Endothelial cell of umbilical vein (primary cell): ENCODE measurements around the gene ZMYM5. TPM values are rescaled to one million over a fixed set of nuclear protein-coding genes. Genes with fewer than 3 reads are reported as not detected.

Source experiments
- BruUV-seq: library from RNA; stranded (reverse); fragments of 400-500 nt; replicated peaks from 2 replicates; lab custom pipeline; 2021; lab: Mats Ljungman, UMichigan
- CTCF ChIA-PET: fragments of 300-600, 350-600 bp; sonication (Branson Sonifier 250); formaldehyde crosslinking; loops from one replicate; lab custom pipeline; 2021; ENCODE audit warnings: antibody characterized with exemption, inconsistent platforms; lab: Charles Lee
- POLR2A ChIA-PET: fragments of 300-600, 350-600 bp; sonication (Branson Sonifier 250); formaldehyde crosslinking; loops from one replicate; lab custom pipeline; 2021; ENCODE audit warnings: antibody characterized with exemption, inconsistent platforms; lab: Charles Lee
- DNase-seq: peaks from one replicate; pipeline ENCODE4 v3.0.0-alpha.2; 2011; ENCODE audit warnings: low read depth, low spot score
- FAIRE-seq: peaks from 2 replicates; lab custom pipeline; 2011; peaks lifted over from hg19 to GRCh38; lab: Jason Lieb, UNC
- H2AFZ ChIP-seq: 2 replicates; pipeline ENCODE4 v1.6.0; 2012; ENCODE audit warnings: low read depth, low read length, control low read depth, inconsistent platforms
- H3K27ac ChIP-seq: 2 replicates; pipeline ENCODE4 v1.5.1; 2011; ENCODE audit warnings: low read depth, mild to moderate bottlenecking, control low read depth, low read length, moderate library complexity; ENCODE audit not compliant: insufficient read depth
- H3K27me3 ChIP-seq, 2 experiments: 2 replicates each; pipeline versions ENCODE4 v1.6.0 to v1.6.1; 2011; ENCODE audit warnings: low read length in 2 of 2, mixed read lengths in 1 of 2; ENCODE audit not compliant: control insufficient read depth in 2 of 2, insufficient read depth in 2 of 2
- H3K36me3 ChIP-seq, 2 experiments: 2 replicates in 1 of 2; 3 replicates in 1 of 2; pipeline ENCODE4 v1.5.1; 2011; ENCODE audit warnings: low read length in 2 of 2, mild to moderate bottlenecking in 1 of 2, moderate library complexity in 1 of 2; ENCODE audit not compliant: control insufficient read depth in 2 of 2, insufficient read depth in 2 of 2; ENCODE audit errors: extremely low read depth in 1 of 2
- H3K4me1 ChIP-seq: 3 replicates; pipeline ENCODE4 v1.5.1; 2011; ENCODE audit warnings: mild to moderate bottlenecking, low read length; ENCODE audit not compliant: control insufficient read depth, insufficient read depth; ENCODE audit errors: extremely low read depth
- H3K4me2 ChIP-seq: 2 replicates; pipeline ENCODE4 v1.6.1; 2011; ENCODE audit warnings: low read length, control low read depth, mixed read lengths; ENCODE audit not compliant: insufficient read depth
- H3K4me3 ChIP-seq, 3 experiments: fragments of 200-600 bp in 1 of 3; sonication (generic), shearing (Covaris generic) in 1 of 3; replicated peaks in 1 of 3; 2 replicates each; pipeline ENCODE4 v1.5.1; 2011 to 2016; ENCODE audit warnings: control low read depth in 3 of 3, low read length in 3 of 3, mild to moderate bottlenecking in 2 of 3, inconsistent platforms in 1 of 3, low read depth in 1 of 3, moderate library complexity in 1 of 3; ENCODE audit not compliant: insufficient read depth in 1 of 3
- H3K79me2 ChIP-seq: 2 replicates; pipeline ENCODE4 v1.6.0; 2012; ENCODE audit warnings: low read length, inconsistent platforms; ENCODE audit not compliant: control insufficient read depth, insufficient read depth
- H3K9ac ChIP-seq: replicated peaks from 2 replicates; pipeline ENCODE3; 2011; ENCODE audit warnings: low read length, control low read depth; ENCODE audit not compliant: insufficient read depth; ENCODE audit errors: extremely low read depth
- H3K9me1 ChIP-seq: replicated peaks from 3 replicates; pipeline ENCODE4 v1.6.0; 2011; ENCODE audit warnings: mild to moderate bottlenecking, low read length; ENCODE audit not compliant: control insufficient read depth, insufficient read depth; ENCODE audit errors: extremely low read depth
- H3K9me3 ChIP-seq: replicated peaks from 2 replicates; pipeline ENCODE4 v1.5.1; 2012; ENCODE audit warnings: low read length, inconsistent platforms; ENCODE audit not compliant: control insufficient read depth, insufficient read depth
- H4K20me1 ChIP-seq: replicated peaks from 2 replicates; pipeline ENCODE3; 2011; ENCODE audit warnings: mild to moderate bottlenecking, low read length; ENCODE audit not compliant: control insufficient read depth, insufficient read depth; ENCODE audit errors: extremely low read depth
- CTCF ChIP-seq, 2 donors: IDR thresholded peaks; 1 replicate in 1 of 2; 2 replicates in 1 of 2; pipeline ENCODE4 v1.5.1; 2011; ENCODE audit warnings: low read length in 2 of 2, mild to moderate bottlenecking in 2 of 2, moderate library complexity in 2 of 2, control low read depth in 1 of 2, inconsistent platforms in 1 of 2, low read depth in 1 of 2; ENCODE audit not compliant: insufficient read depth in 1 of 2; ENCODE audit errors: extremely low read depth in 1 of 2
- EZH2 ChIP-seq: IDR thresholded peaks from 2 replicates; pipeline ENCODE4 v1.6.1; 2012; ENCODE audit warnings: borderline replicate concordance, low read depth, mild to moderate bottlenecking, moderate library complexity, low read length, inconsistent platforms; ENCODE audit not compliant: severe bottlenecking
- FOS ChIP-seq: IDR thresholded peaks from 2 replicates; pipeline ENCODE4 v1.6.1; 2011; ENCODE audit warnings: mild to moderate bottlenecking, low read length, moderate library complexity, borderline replicate concordance; ENCODE audit not compliant: insufficient read depth
- GATA2 ChIP-seq: IDR thresholded peaks from 2 replicates; pipeline ENCODE4 v1.7.0; 2011; ENCODE audit warnings: low read depth, mild to moderate bottlenecking, moderate library complexity, mixed read lengths, low read length; ENCODE audit not compliant: insufficient read length, insufficient read depth
- JUN ChIP-seq: IDR thresholded peaks from 2 replicates; pipeline ENCODE4 v1.6.1; 2011; ENCODE audit warnings: borderline replicate concordance, low read depth; ENCODE audit not compliant: insufficient read length, insufficient read depth
- MAX ChIP-seq: IDR thresholded peaks from 2 replicates; pipeline ENCODE4 v1.6.1; 2011; ENCODE audit not compliant: insufficient read depth, insufficient read length
- MYC ChIP-seq: IDR thresholded peaks from one replicate; pipeline ENCODE4 v1.6.1; 2011; ENCODE audit warnings: mild to moderate bottlenecking, low read depth, low read length
- POLR2A ChIP-seq: IDR thresholded peaks from 2 replicates; pipeline ENCODE4 v1.6.1; 2012; ENCODE audit warnings: low read depth, mild to moderate bottlenecking, control low read depth, low read length
- POLR2AphosphoS5 ChIP-seq: IDR thresholded peaks from 2 replicates; pipeline ENCODE4 v1.6.1; 2012; ENCODE audit warnings: low read depth, mild to moderate bottlenecking, control low read depth, low read length, moderate library complexity; ENCODE audit not compliant: insufficient read depth
- dilution Hi-C: fragments of 300-500 bp; cut with MboI; formaldehyde crosslinking; loops from one replicate; pipeline ENCODE4 v1.15.0; 2019; ENCODE audit warnings: low sequenced_read_pairs; ENCODE audit not compliant: extremely low pct_ligation_motif_present
- intact Hi-C: fragments of 100-400 bp; cut with micrococcal nuclease; formaldehyde crosslinking; loops from one replicate; pipeline ENCODE4 v1.10.0; 2022
- polyA plus RNA-seq, 4 experiments: library from polyadenylated mRNA; depleted of rRNA in 3 of 4; stranded (reverse) in 3 of 4; unstranded in 1 of 4; fragments of >200 nt; gene quantifications; 2 replicates each; pipeline versions ENCODE4 v1.2.1 to v1.2.3, GENCODE V29; 2011 to 2012; ENCODE audit warnings: missing spikeins in 1 of 4
- total RNA-seq: library from RNA; stranded (reverse); gene quantifications from 2 replicates; pipeline ENCODE4 v1.2.3, GENCODE V29; 2021

ZMYM5 gene
- total and polyA plus RNA-seq, 2 donors (not counting 3 experiments of a cell fraction or from before 2014, with no cell fraction given): 4.9 to 10.1 TPM

- BruUV-seq: no TSS peak
- Histone ChIP-seq H3K4me3 (no peak overlapping the region), H2AFZ (no peak overlapping the region), H4K20me1 (no peaks in the 10 kb centered on the region), H3K27ac (no peak overlapping the region), H3K4me1 (no peaks in the 10 kb centered on the region), H3K27me3 (no peaks in the 10 kb centered on the region), H3K79me2 (peaks cover 3% of the 10 kb centered on the region), H3K9ac (no peak overlapping the region), H3K4me2 (no peak overlapping the region), H3K9me1 (no peaks in the 10 kb centered on the region), H3K36me3 (peaks cover 4 to 13% of the 10 kb centered on the region in 2 experiments), H3K9me3 (no peaks in the 10 kb centered on the region)
- FAIRE-seq: no peak
- DNase-seq: no peak
- no peak for TF ChIP-seq POLR2AphosphoS5
- no peak for TF ChIP-seq JUN
- TF ChIP-seq MYC: no peak
- TF ChIP-seq FOS: no peak
- no peak for TF ChIP-seq GATA2
- no peak for TF ChIP-seq MAX
- no peak for TF ChIP-seq EZH2
- no peak for TF ChIP-seq CTCF (IDR thresholded peaks at IDR 0.05; ENCODE audit: extremely low read depth in 1 of 2, insufficient read depth in 1 of 2, low read depth in 1 of 2, low read length in 2 of 2)
- no peak for TF ChIP-seq POLR2A
- ChIA-PET POLR2A (no interaction called here), CTCF (no interaction called here)
- intact Hi-C loops (no loop called here), dilution Hi-C loops (no loop called here)
Observed at GRCh38 chr13:19834704-19835103, 28.7 kb downstream of the ZMYM5 start.
